HAP-1 (cell line): Measurements from ENCODE around the gene CHMP6.
"Not testable (repeated sequence)": the region's sequence is repeated elsewhere in the genome, so short reads cannot be mapped to it uniquely, and the experiment has no call there.

Experiments used
- DNase-seq, 2 experiments: peaks; one replicate each; pipeline ENCODE4 v3.0.0-alpha.2; 2016 to 2020; ENCODE audit warnings: low spot score in 2 of 2
- H3K27me3 ChIP-seq: fragments of 250-450 bp; sonication (Bioruptor Pico); 2 replicates; pipeline ENCODE4 v1.5.1; 2020; ENCODE audit warnings: low read depth, mild to moderate bottlenecking, moderate library complexity
- H3K36me3 ChIP-seq: fragments of 250-450 bp; sonication (Bioruptor Pico); replicated peaks from 2 replicates; pipeline ENCODE4 v1.5.1; 2020; ENCODE audit warnings: mild to moderate bottlenecking
- H3K4me1 ChIP-seq: fragments of 250-450 bp; sonication (Bioruptor Pico); 2 replicates; pipeline ENCODE4 v1.5.1; 2020; ENCODE audit warnings: mild to moderate bottlenecking
- H3K4me3 ChIP-seq: fragments of 250-450 bp; sonication (Bioruptor Pico); 2 replicates; pipeline ENCODE4 v1.5.1; 2020; ENCODE audit warnings: mild to moderate bottlenecking, moderate library complexity
- H3K9me3 ChIP-seq: fragments of 250-450 bp; sonication (Bioruptor Pico); 2 replicates; pipeline ENCODE4 v1.5.1; 2020; ENCODE audit warnings: mild to moderate bottlenecking, moderate library complexity
- in situ Hi-C: fragments of 300-500 bp; cut with MboI; formaldehyde crosslinking; loops from 3 replicates; pipeline ENCODE4 v1.14.3; 2020; ENCODE audit warnings: low sequenced_read_pairs, inconsistent platforms, mixed read lengths

The CHMP6 gene

GRCh38 chr17:81026266-81027036 is 34.8 kb downstream of the CHMP6 start:
- H3K27me3 ChIP-seq: no peaks in the 10 kb centered on the region
- no peaks in the 10 kb centered on the region for H3K4me1 ChIP-seq
- no peaks in the 10 kb centered on the region for H3K9me3 ChIP-seq
- H3K36me3 ChIP-seq: no peaks in the 10 kb centered on the region
- no peak overlapping the region for H3K4me3 ChIP-seq
- in situ Hi-C loops: no loop called here
- DNase-seq: no peak

GRCh38 chr17:81027038-81027437 is 35.4 kb downstream of the CHMP6 start:
- H3K4me1 ChIP-seq: no peaks in the 10 kb centered on the region
- no peak overlapping the region for H3K4me3 ChIP-seq
- in situ Hi-C loops: no loop called here
- H3K36me3 ChIP-seq: no peaks in the 10 kb centered on the region
- DNase-seq: no peak
- no peaks in the 10 kb centered on the region for H3K27me3 ChIP-seq
- H3K9me3 ChIP-seq: no peaks in the 10 kb centered on the region

- no peaks in the 10 kb centered on the region for H3K36me3 ChIP-seq
- in situ Hi-C loops: no loop called here
- H3K9me3 ChIP-seq: no peaks in the 10 kb centered on the region
- H3K4me1 ChIP-seq: no peaks in the 10 kb centered on the region
- no peaks in the 10 kb centered on the region for H3K27me3 ChIP-seq
- no peak for DNase-seq
- H3K4me3 ChIP-seq: no peak overlapping the region
These were observed 36.2 kb downstream of the CHMP6 start for GRCh38 chr17:81027591-81028505.

- Histone ChIP-seq H3K4me1 (no peaks in the 10 kb centered on the region), H3K27me3 (no peaks in the 10 kb centered on the region)
- in situ Hi-C loops: no loop called here
These were observed 36.8 kb downstream of the CHMP6 start for GRCh38 chr17:81028506-81028858.

GRCh38 chr17:81029859-81030258 is 38.2 kb downstream of the CHMP6 start:
- Histone ChIP-seq H3K4me1 (no peaks in the 10 kb centered on the region; the same call in 1 of the 2 replicates), H3K27me3 (no peaks in the 10 kb centered on the region), H3K36me3 (no peaks in the 10 kb centered on the region), H3K4me3 (no peak overlapping the region), H3K9me3 (no peaks in the 10 kb centered on the region)
- DNase-seq: no peak
- in situ Hi-C loops: no loop called here

More at GRCh38 chr17:81028506-81028858, 36.8 kb downstream of the CHMP6 start:
- no peak for DNase-seq
- no peak overlapping the region for H3K4me3 ChIP-seq
- H3K9me3 ChIP-seq: no peaks in the 10 kb centered on the region
- no peaks in the 10 kb centered on the region for H3K36me3 ChIP-seq

- H3K4me1 ChIP-seq: not testable (repeated sequence)
These were observed 38.7 kb downstream of the CHMP6 start for GRCh38 chr17:81030312-81030711.

GRCh38 chr17:81030741-81031565 is 39.3 kb downstream of the CHMP6 start:
- peaks cover under 1% of the 10 kb centered on the region; the same call in 1 of the 2 replicates for H3K4me1 ChIP-seq
- H3K4me3 ChIP-seq: no peak overlapping the region
- DNase-seq: no peak
- no peaks in the 10 kb centered on the region for H3K27me3 ChIP-seq
- H3K36me3 ChIP-seq: no peaks in the 10 kb centered on the region; the same call in 1 of the 2 replicates
- in situ Hi-C loops: no loop called here
- no peaks in the 10 kb centered on the region for H3K9me3 ChIP-seq

More at GRCh38 chr17:81030312-81030711, 38.7 kb downstream of the CHMP6 start:
- H3K36me3 ChIP-seq, H3K9me3 ChIP-seq, in situ Hi-C loops, DNase-seq, H3K27me3 ChIP-seq, H3K4me3 ChIP-seq: not testable (repeated sequence)

- no peaks in the 10 kb centered on the region for H3K27me3 ChIP-seq
- in situ Hi-C loops: no loop called here
- no peak overlapping the region for H3K4me3 ChIP-seq
- no peak for DNase-seq
- H3K36me3 ChIP-seq: peaks cover 7% of the 10 kb centered on the region; the same call in 1 of the 2 replicates
- H3K4me1 ChIP-seq: peaks cover 10% of the 10 kb centered on the region
- H3K9me3 ChIP-seq: no peaks in the 10 kb centered on the region
These were observed 40.2 kb downstream of the CHMP6 start for GRCh38 chr17:81031566-81032550.

- H3K4me1 ChIP-seq: peaks cover 10% of the 10 kb centered on the region
- H3K4me3 ChIP-seq: no peak overlapping the region
- in situ Hi-C loops: no loop called here
- H3K36me3 ChIP-seq: peaks cover 8% of the 10 kb centered on the region; the same call in 1 of the 2 replicates
- no peaks in the 10 kb centered on the region for H3K27me3 ChIP-seq
- DNase-seq: peak in 1 of 2 experiments; percentile 45
- H3K9me3 ChIP-seq: no peaks in the 10 kb centered on the region
These were observed 41.2 kb downstream of the CHMP6 start for GRCh38 chr17:81032641-81033480.

- Histone ChIP-seq H3K36me3 (peaks cover 8% of the 10 kb centered on the region; the same call in 1 of the 2 replicates), H3K4me1 (peaks cover 10% of the 10 kb centered on the region), H3K27me3 (no peaks in the 10 kb centered on the region), H3K9me3 (no peaks in the 10 kb centered on the region), H3K4me3 (peak overlapping the region; percentile 51)
- in situ Hi-C loops: no loop called here
- DNase-seq: no peak
These were observed 42.0 kb downstream of the CHMP6 start for GRCh38 chr17:81033535-81034167.

GRCh38 chr17:81034168-81034777 is 42.6 kb downstream of the CHMP6 start:
- in situ Hi-C loops: no loop called here
- peaks cover 8% of the 10 kb centered on the region; the same call in 1 of the 2 replicates for H3K36me3 ChIP-seq
- no peaks in the 10 kb centered on the region for H3K27me3 ChIP-seq
- peak in 1 of 2 experiments; percentile 40 for DNase-seq
- H3K9me3 ChIP-seq: no peaks in the 10 kb centered on the region
- H3K4me3 ChIP-seq: peak overlapping the region; percentile 51
- H3K4me1 ChIP-seq: peaks cover 10% of the 10 kb centered on the region
